GM23338 (cell line): ENCODE results near the gene CTXN3. TPM values are rescaled to one million over a fixed set of nuclear protein-coding genes. Genes with fewer than 3 reads are reported as not detected.
A peak's percentile ranks its signal among the peaks of the same experiment; 100 is the strongest.

ENCODE experiments used
- ATAC-seq: fragments of 200-7000 bp; cut with Tn5 transposase; 3 replicates; pipeline ENCODE4 v1.9.1; 2020
- DNase-seq: peaks from one replicate; pipeline ENCODE4 v3.0.0-alpha.2; 2015; ENCODE audit warnings: low spot score
- H2AFZ ChIP-seq: fragments of 200-600 bp; sonication (generic); 2 replicates; pipeline ENCODE4 v1.8.0; 2016; ENCODE audit warnings: antibody characterized with exemption, mild to moderate bottlenecking, moderate library complexity
- H3F3A ChIP-seq: fragments of 200-600 bp; sonication (generic); replicated peaks from 2 replicates; pipeline ENCODE4 v1.8.0; 2017; ENCODE audit warnings: antibody characterized with exemption, mixed run types, low read depth
- H3K27ac ChIP-seq: fragments of 200-600 bp; sonication (generic); 2 replicates; pipeline ENCODE4 v1.6.1; 2016; ENCODE audit warnings: low read depth
- H3K27me3 ChIP-seq: fragments of 200-600 bp; sonication (generic); 2 replicates; pipeline ENCODE4 v1.8.0; 2016; ENCODE audit warnings: mild to moderate bottlenecking, mixed run types, moderate library complexity; ENCODE audit not compliant: insufficient read depth
- H3K36me3 ChIP-seq: fragments of 200-600 bp; sonication (generic); 2 replicates; pipeline ENCODE4 v1.8.0; 2016; ENCODE audit warnings: mild to moderate bottlenecking; ENCODE audit not compliant: insufficient read depth
- H3K4me1 ChIP-seq: fragments of 200-600 bp; sonication (generic); 2 replicates; pipeline ENCODE4 v1.8.0; 2016; ENCODE audit warnings: mild to moderate bottlenecking, moderate library complexity; ENCODE audit not compliant: insufficient read depth
- H3K4me2 ChIP-seq: fragments of 200-600 bp; sonication (generic); 2 replicates; pipeline ENCODE4 v1.7.1; 2017; ENCODE audit warnings: mixed run types
- H3K4me3 ChIP-seq: fragments of 200-600 bp; sonication (generic); 2 replicates; pipeline ENCODE4 v1.6.1; 2016; ENCODE audit warnings: mixed run types
- H3K79me2 ChIP-seq: fragments of 200-600 bp; sonication (generic); replicated peaks from 2 replicates; pipeline ENCODE4 v1.8.0; 2017; ENCODE audit warnings: mild to moderate bottlenecking; ENCODE audit not compliant: insufficient read depth
- H3K9me2 ChIP-seq: fragments of 200-600 bp; sonication (generic); 2 replicates; pipeline ENCODE4 v1.8.0; 2017; ENCODE audit not compliant: insufficient read depth
- H4K20me1 ChIP-seq: fragments of 200-600 bp; sonication (generic); replicated peaks from 2 replicates; pipeline ENCODE4 v1.8.0; 2017; ENCODE audit warnings: mild to moderate bottlenecking; ENCODE audit not compliant: insufficient read depth
- H3K27ac Mint-ChIP-seq: 2 replicates; pipeline ENCODE4 v1.8.0; 2020; ENCODE audit warnings: inconsistent platforms, mild to moderate bottlenecking, moderate library complexity, mixed read lengths
- H3K27me3 Mint-ChIP-seq: 3 replicates; pipeline ENCODE4 v1.8.0; 2022; ENCODE audit warnings: low read depth, mild to moderate bottlenecking, moderate library complexity, mixed read lengths, inconsistent platforms; ENCODE audit not compliant: insufficient read depth, poor library complexity
- H3K36me3 Mint-ChIP-seq: 3 replicates; pipeline ENCODE4 v1.8.0; 2021; ENCODE audit warnings: low read depth, mild to moderate bottlenecking, inconsistent platforms, moderate library complexity, mixed read lengths
- H3K4me1 Mint-ChIP-seq: 3 replicates; pipeline ENCODE4 v1.8.0; 2020; ENCODE audit warnings: mild to moderate bottlenecking, inconsistent platforms, mixed read lengths
- H3K4me3 Mint-ChIP-seq: 3 replicates; pipeline ENCODE4 v1.8.0; 2021; ENCODE audit warnings: moderate library complexity, mild to moderate bottlenecking, inconsistent platforms, mixed read lengths
- H3K9me3 Mint-ChIP-seq: 3 replicates; pipeline ENCODE4 v1.8.0; 2020; ENCODE audit warnings: moderate library complexity, mild to moderate bottlenecking, inconsistent platforms, mixed read lengths
- ETS1 ChIP-seq: IDR thresholded peaks from 2 replicates; pipeline ENCODE4 v1.6.1; 2016; ENCODE audit warnings: antibody characterized with exemption
- EZH2phosphoT487 ChIP-seq: fragments of 200-600 bp; sonication (generic); IDR thresholded peaks from one replicate; pipeline ENCODE4 v1.8.1; 2018; ENCODE audit warnings: antibody characterized with exemption; ENCODE audit not compliant: unreplicated experiment
- JUNB ChIP-seq: IDR thresholded peaks from one replicate; pipeline ENCODE4 v1.6.1; 2016; ENCODE audit warnings: antibody characterized with exemption; ENCODE audit not compliant: unreplicated experiment
- NANOG ChIP-seq: IDR thresholded peaks from 2 replicates; pipeline ENCODE4 v1.6.1; 2016; ENCODE audit warnings: antibody characterized with exemption, borderline replicate concordance
- POLR2AphosphoS5 ChIP-seq: IDR thresholded peaks from 2 replicates; pipeline ENCODE4 v1.6.1; 2016; ENCODE audit warnings: antibody characterized with exemption, low read depth
- ZNF114 ChIP-seq: fragments of 250-450 bp; sonication (Bioruptor Pico); IDR thresholded peaks from 2 replicates; pipeline ENCODE4 v1.5.0; 2020; ENCODE audit warnings: mild to moderate bottlenecking, moderate library complexity
- long read RNA-seq: library from polyadenylated mRNA; unstranded; transcript quantifications from one replicate; pipeline ENCODE4 v2.0.0, GENCODE V29; 2020; ENCODE audit not compliant: unreplicated experiment
- polyA plus RNA-seq: library from polyadenylated mRNA; unstranded; fragments of >200 nt; fragmentation: Nextera tagmentation; extraction: Ambion mirVana; gene quantifications from 2 replicates; pipeline ENCODE4 v1.2.1, GENCODE V29; 2016
- total RNA-seq: library from RNA; depleted of rRNA; stranded (reverse); fragments of >200 nt; shearing (Covaris generic); gene quantifications from 2 replicates; pipeline ENCODE4 v1.2.3, GENCODE V29; 2014; rRNA removed
- TF ChIP-seq, protein P1 (sequence below): IDR thresholded peaks from one replicate; pipeline ENCODE4 v1.6.1; 2018; ENCODE audit warnings: antibody characterized with exemption; ENCODE audit not compliant: unreplicated experiment
- TF ChIP-seq, protein P2 (sequence below), 2 experiments: fragments of 200-600 bp in 1 of 2; sonication (generic) in 1 of 2; conservative IDR thresholded peaks; 2 replicates each; pipeline versions ENCODE4 v1.5.1 to v1.6.1; 2016 to 2017; ENCODE audit warnings: antibody characterized with exemption in 2 of 2, low read depth in 2 of 2, mild to moderate bottlenecking in 2 of 2, moderate library complexity in 1 of 2

CTXN3 gene
- total RNA-seq (not detected in 2 replicates), polyA plus RNA-seq (not detected in 2 replicates)
- long read RNA-seq, result 0 reads

GRCh38 chr5:127649018-127649439 lies at the start of gene CTXN3:
CTXN3 (plus strand) TSS chr5:127649082; CDS start chr5:127657522, 8,440 bp downstream.
- Mint-ChIP-seq H3K27me3 (no peaks in the 10 kb centered on the region), H3K9me3 (no peaks in the 10 kb centered on the region), H3K4me1 (peaks cover 25% of the 10 kb centered on the region), H3K36me3 (no peaks in the 10 kb centered on the region), H3K27ac (peak within 1 kb of the TSS; percentile 26; the same call in 1 of the 2 replicates), H3K4me3 (no peak within 1 kb of the TSS)
- H3K4me2 ChIP-seq, result 0 out of 2 replicates have a peak within 1 kb of the TSS, but pooled peaks have one; percentile 30
- H3K27ac ChIP-seq, result no peak within 1 kb of the TSS
- no peaks in the 10 kb centered on the region for H4K20me1 ChIP-seq
- H3F3A ChIP-seq, result no peaks in the 10 kb centered on the region
- peak; percentile 44 for ATAC-seq
- H3K4me3 ChIP-seq, result no peak within 1 kb of the TSS
- H2AFZ ChIP-seq, result peak within 1 kb of the TSS; percentile 72
- H3K9me2 ChIP-seq, result no peaks in the 10 kb centered on the region
- DNase-seq, result no peak
- TF ChIP-seq, protein P1, sequence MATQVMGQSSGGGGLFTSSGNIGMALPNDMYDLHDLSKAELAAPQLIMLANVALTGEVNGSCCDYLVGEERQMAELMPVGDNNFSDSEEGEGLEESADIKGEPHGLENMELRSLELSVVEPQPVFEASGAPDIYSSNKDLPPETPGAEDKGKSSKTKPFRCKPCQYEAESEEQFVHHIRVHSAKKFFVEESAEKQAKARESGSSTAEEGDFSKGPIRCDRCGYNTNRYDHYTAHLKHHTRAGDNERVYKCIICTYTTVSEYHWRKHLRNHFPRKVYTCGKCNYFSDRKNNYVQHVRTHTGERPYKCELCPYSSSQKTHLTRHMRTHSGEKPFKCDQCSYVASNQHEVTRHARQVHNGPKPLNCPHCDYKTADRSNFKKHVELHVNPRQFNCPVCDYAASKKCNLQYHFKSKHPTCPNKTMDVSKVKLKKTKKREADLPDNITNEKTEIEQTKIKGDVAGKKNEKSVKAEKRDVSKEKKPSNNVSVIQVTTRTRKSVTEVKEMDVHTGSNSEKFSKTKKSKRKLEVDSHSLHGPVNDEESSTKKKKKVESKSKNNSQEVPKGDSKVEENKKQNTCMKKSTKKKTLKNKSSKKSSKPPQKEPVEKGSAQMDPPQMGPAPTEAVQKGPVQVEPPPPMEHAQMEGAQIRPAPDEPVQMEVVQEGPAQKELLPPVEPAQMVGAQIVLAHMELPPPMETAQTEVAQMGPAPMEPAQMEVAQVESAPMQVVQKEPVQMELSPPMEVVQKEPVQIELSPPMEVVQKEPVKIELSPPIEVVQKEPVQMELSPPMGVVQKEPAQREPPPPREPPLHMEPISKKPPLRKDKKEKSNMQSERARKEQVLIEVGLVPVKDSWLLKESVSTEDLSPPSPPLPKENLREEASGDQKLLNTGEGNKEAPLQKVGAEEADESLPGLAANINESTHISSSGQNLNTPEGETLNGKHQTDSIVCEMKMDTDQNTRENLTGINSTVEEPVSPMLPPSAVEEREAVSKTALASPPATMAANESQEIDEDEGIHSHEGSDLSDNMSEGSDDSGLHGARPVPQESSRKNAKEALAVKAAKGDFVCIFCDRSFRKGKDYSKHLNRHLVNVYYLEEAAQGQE, result no peak
- peaks cover 25% of the 10 kb centered on the region for H3K4me1 ChIP-seq
- H3K27me3 ChIP-seq, result no peaks in the 10 kb centered on the region
- H3K79me2 ChIP-seq, result no peaks in the 10 kb centered on the region
- H3K36me3 ChIP-seq, result no peaks in the 10 kb centered on the region

- Mint-ChIP-seq H3K9me3 (no peaks in the 10 kb centered on the region), H3K4me1 (peaks cover 21% of the 10 kb centered on the region), H3K27ac (no peak overlapping the region), H3K36me3 (no peaks in the 10 kb centered on the region), H3K4me3 (no peak overlapping the region), H3K27me3 (peaks cover 5% of the 10 kb centered on the region)
- Histone ChIP-seq H3K27ac (no peak overlapping the region), H3K4me3 (no peak overlapping the region), H3K4me1 (peaks cover 9% of the 10 kb centered on the region), H3K9me2 (peaks cover 7% of the 10 kb centered on the region; the same call in 1 of the 2 replicates), H3K36me3 (no peaks in the 10 kb centered on the region), H3F3A (no peaks in the 10 kb centered on the region), H4K20me1 (no peaks in the 10 kb centered on the region), H3K27me3 (no peaks in the 10 kb centered on the region), H3K79me2 (no peaks in the 10 kb centered on the region), H3K4me2 (no peak overlapping the region), H2AFZ (no peak overlapping the region; the same call in 1 of the 2 replicates)
- ATAC-seq (no peak), DNase-seq (no peak)
- no peak for TF ChIP-seq EZH2phosphoT487
- TF ChIP-seq JUNB, result no peak
- no peak for TF ChIP-seq ETS1
- TF ChIP-seq NANOG, result no peak
- TF ChIP-seq POLR2AphosphoS5, result no peak
- TF ChIP-seq, protein P2, sequence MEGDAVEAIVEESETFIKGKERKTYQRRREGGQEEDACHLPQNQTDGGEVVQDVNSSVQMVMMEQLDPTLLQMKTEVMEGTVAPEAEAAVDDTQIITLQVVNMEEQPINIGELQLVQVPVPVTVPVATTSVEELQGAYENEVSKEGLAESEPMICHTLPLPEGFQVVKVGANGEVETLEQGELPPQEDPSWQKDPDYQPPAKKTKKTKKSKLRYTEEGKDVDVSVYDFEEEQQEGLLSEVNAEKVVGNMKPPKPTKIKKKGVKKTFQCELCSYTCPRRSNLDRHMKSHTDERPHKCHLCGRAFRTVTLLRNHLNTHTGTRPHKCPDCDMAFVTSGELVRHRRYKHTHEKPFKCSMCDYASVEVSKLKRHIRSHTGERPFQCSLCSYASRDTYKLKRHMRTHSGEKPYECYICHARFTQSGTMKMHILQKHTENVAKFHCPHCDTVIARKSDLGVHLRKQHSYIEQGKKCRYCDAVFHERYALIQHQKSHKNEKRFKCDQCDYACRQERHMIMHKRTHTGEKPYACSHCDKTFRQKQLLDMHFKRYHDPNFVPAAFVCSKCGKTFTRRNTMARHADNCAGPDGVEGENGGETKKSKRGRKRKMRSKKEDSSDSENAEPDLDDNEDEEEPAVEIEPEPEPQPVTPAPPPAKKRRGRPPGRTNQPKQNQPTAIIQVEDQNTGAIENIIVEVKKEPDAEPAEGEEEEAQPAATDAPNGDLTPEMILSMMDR (conservative IDR thresholded peaks at IDR 0.05; ENCODE audit: low read depth in 2 of 2), result no peak
- no peak for TF ChIP-seq ZNF114
- TF ChIP-seq, protein P1, result no peak
Observed at GRCh38 chr5:127599320-127599719, 49.6 kb upstream of the CTXN3 start.
